Osteocyte (in vitro differentiated cells): ENCODE measurements around the gene OR52E5. TPM values are rescaled to one million over a fixed set of nuclear protein-coding genes. Genes with fewer than 3 reads are reported as not detected.

ENCODE experiments used
- DNase-seq: peaks from one replicate; pipeline ENCODE4 v3.0.0; 2021; ENCODE audit warnings: mixed read lengths; ENCODE audit not compliant: unreplicated experiment; ENCODE audit errors: extremely low spot score
- H3K27ac Mint-ChIP-seq: one replicate; pipeline ENCODE4 v1.8.0; 2021; ENCODE audit warnings: mild to moderate bottlenecking, mixed read lengths; ENCODE audit not compliant: unreplicated experiment
- H3K27me3 Mint-ChIP-seq: one replicate; pipeline ENCODE4 v1.8.0; 2021; ENCODE audit warnings: mixed read lengths; ENCODE audit not compliant: unreplicated experiment
- H3K36me3 Mint-ChIP-seq: one replicate; pipeline ENCODE4 v1.8.0; 2021; ENCODE audit warnings: mixed read lengths; ENCODE audit not compliant: unreplicated experiment
- H3K4me1 Mint-ChIP-seq: one replicate; pipeline ENCODE4 v1.8.0; 2021; ENCODE audit warnings: mixed read lengths; ENCODE audit not compliant: unreplicated experiment
- H3K4me3 Mint-ChIP-seq: one replicate; pipeline ENCODE4 v1.8.0; 2021; ENCODE audit warnings: mild to moderate bottlenecking, moderate library complexity, mixed read lengths; ENCODE audit not compliant: unreplicated experiment
- H3K9me3 Mint-ChIP-seq: one replicate; pipeline ENCODE4 v1.8.0; 2021; ENCODE audit warnings: mixed read lengths; ENCODE audit not compliant: unreplicated experiment
- CTCF ChIP-seq: fragments of 200-600 bp; sonication (generic); IDR thresholded peaks from 2 replicates; pipeline ENCODE4 v1.5.0; 2021; ENCODE audit warnings: antibody characterized with exemption, mild to moderate bottlenecking, moderate library complexity
- total RNA-seq: library from RNA; stranded (reverse); gene quantifications from 2 replicates; pipeline ENCODE4 v1.2.1, GENCODE V29; 2021

Gene OR52E5
- total RNA-seq, 1 donor from 2014 or later: not detected

- Mint-ChIP-seq H3K4me1 (no peaks in the 10 kb centered on the region), H3K27me3 (no peaks in the 10 kb centered on the region), H3K36me3 (peaks cover 2% of the 10 kb centered on the region), H3K27ac (no peak overlapping the region), H3K4me3 (no peak overlapping the region), H3K9me3 (peaks cover 62% of the 10 kb centered on the region)
- no peak for TF ChIP-seq CTCF
- peak; percentile 73 for DNase-seq
These were observed 36.8 kb downstream of the OR52E5 start for GRCh38 chr11:5929571-5930368.

- H3K27ac Mint-ChIP-seq: no peak overlapping the region
- TF ChIP-seq CTCF: no peak
- no peaks in the 10 kb centered on the region for H3K27me3 Mint-ChIP-seq
- H3K4me1 Mint-ChIP-seq: no peaks in the 10 kb centered on the region
- H3K9me3 Mint-ChIP-seq: peaks cover 56% of the 10 kb centered on the region
- no peak overlapping the region for H3K4me3 Mint-ChIP-seq
- DNase-seq: peak; percentile 81
- H3K36me3 Mint-ChIP-seq: peaks cover 2% of the 10 kb centered on the region
These were observed 37.6 kb downstream of the OR52E5 start for GRCh38 chr11:5930614-5931013.

GRCh38 chr11:5931061-5931460 lies 38.1 kb downstream of the OR52E5 start:
- Mint-ChIP-seq H3K27ac (no peak overlapping the region), H3K36me3 (peaks cover 2% of the 10 kb centered on the region), H3K9me3 (peaks cover 60% of the 10 kb centered on the region), H3K4me1 (no peaks in the 10 kb centered on the region), H3K27me3 (no peaks in the 10 kb centered on the region), H3K4me3 (no peak overlapping the region)
- no peak for DNase-seq
- no peak for TF ChIP-seq CTCF

GRCh38 chr11:5932671-5933070 lies 39.7 kb downstream of the OR52E5 start:
- no peak for DNase-seq
- Mint-ChIP-seq H3K9me3 (peaks cover 70% of the 10 kb centered on the region), H3K27me3 (no peaks in the 10 kb centered on the region), H3K4me3 (no peak overlapping the region), H3K27ac (no peak overlapping the region), H3K36me3 (peaks cover 2% of the 10 kb centered on the region), H3K4me1 (no peaks in the 10 kb centered on the region)
- TF ChIP-seq CTCF: no peak

- Mint-ChIP-seq H3K36me3 (peaks cover 2% of the 10 kb centered on the region), H3K4me1 (no peaks in the 10 kb centered on the region), H3K4me3 (no peak overlapping the region), H3K27me3 (no peaks in the 10 kb centered on the region), H3K27ac (no peak overlapping the region), H3K9me3 (peaks cover 74% of the 10 kb centered on the region)
- no peak for TF ChIP-seq CTCF
- DNase-seq: no peak
These were observed 40.1 kb downstream of the OR52E5 start for GRCh38 chr11:5933116-5933515.
